ENCODE data around the gene FBXO34.
"Not testable (repeated sequence)": the region's sequence is repeated elsewhere in the genome, so short reads cannot be mapped to it uniquely, and the experiment has no call there.

Gene FBXO34

GRCh38 chr14:55336162-55336561 lies 64.9 kb downstream of the FBXO34 start:
- no peak for DNase-seq (ENCODE audit: extremely low spot score, insufficient read length, low read depth)
- no peak for FAIRE-seq

GRCh38 chr14:55336691-55337090 lies 65.5 kb downstream of the FBXO34 start:
- FAIRE-seq = no peak
- DNase-seq (ENCODE audit: extremely low spot score, insufficient read length, low read depth) = no peak

- FAIRE-seq (peak; percentile 79), DNase-seq (ENCODE audit: extremely low spot score, insufficient read length, low read depth) (no peak)
Measured at GRCh38 chr14:55339770-55340169, 68.5 kb downstream of the FBXO34 start.

- DNase-seq (ENCODE audit: extremely low spot score, insufficient read length, low read depth) (no peak), FAIRE-seq (no peak)
Measured at GRCh38 chr14:55340482-55340881, 69.3 kb downstream of the FBXO34 start.

GRCh38 chr14:55341781-55342180 lies 70.6 kb downstream of the FBXO34 start:
- DNase-seq (ENCODE audit: extremely low spot score, insufficient read length, low read depth) = no peak

GRCh38 chr14:55344582-55345163 lies 73.5 kb downstream of the FBXO34 start:
- not testable (repeated sequence) for DNase-seq (ENCODE audit: extremely low spot score, insufficient read length, low read depth); FAIRE-seq

More at GRCh38 chr14:55341781-55342180, 70.6 kb downstream of the FBXO34 start:
- FAIRE-seq = no peak

- FAIRE-seq (no peak), DNase-seq (ENCODE audit: extremely low spot score, insufficient read length, low read depth) (no peak)
Measured at GRCh38 chr14:55347040-55347439, 75.8 kb downstream of the FBXO34 start.

GRCh38 chr14:55347748-55348147 lies 76.5 kb downstream of the FBXO34 start:
- DNase-seq (ENCODE audit: extremely low spot score, insufficient read length, low read depth) = no peak
- FAIRE-seq = no peak

- no peak for DNase-seq (ENCODE audit: extremely low spot score, insufficient read length, low read depth)
- FAIRE-seq = peak; percentile 35
Measured at GRCh38 chr14:55348766-55349453, 77.7 kb downstream of the FBXO34 start.

GRCh38 chr14:55349565-55349964 lies 78.3 kb downstream of the FBXO34 start:
- DNase-seq (ENCODE audit: extremely low spot score, insufficient read length, low read depth) (no peak), FAIRE-seq (peak; percentile 65)

- DNase-seq (ENCODE audit: extremely low spot score, insufficient read length, low read depth) (no peak), FAIRE-seq (no peak)
Measured at GRCh38 chr14:55350461-55350860, 79.2 kb downstream of the FBXO34 start.

GRCh38 chr14:55351111-55351510 lies 79.9 kb downstream of the FBXO34 start:
- FAIRE-seq = no peak
- DNase-seq (ENCODE audit: extremely low spot score, insufficient read length, low read depth) = no peak

- no peak for DNase-seq (ENCODE audit: extremely low spot score, insufficient read length, low read depth)
- no peak for FAIRE-seq
Measured at GRCh38 chr14:55352201-55352600, 81.0 kb downstream of the FBXO34 start.

- FAIRE-seq (no peak), DNase-seq (ENCODE audit: extremely low spot score, insufficient read length, low read depth) (no peak)
Measured at GRCh38 chr14:55353686-55354467, 82.7 kb downstream of the FBXO34 start.

GRCh38 chr14:55354500-55354899 lies 83.3 kb downstream of the FBXO34 start:
- FAIRE-seq (peak; percentile 73), DNase-seq (ENCODE audit: extremely low spot score, insufficient read length, low read depth) (peak; percentile 50)

GRCh38 chr14:55355922-55356321 lies 84.7 kb downstream of the FBXO34 start:
- DNase-seq (ENCODE audit: extremely low spot score, insufficient read length, low read depth) = no peak
- no peak for FAIRE-seq

GRCh38 chr14:55356913-55357312 lies 85.7 kb downstream of the FBXO34 start:
- DNase-seq (ENCODE audit: extremely low spot score, insufficient read length, low read depth) = no peak
- no peak for FAIRE-seq

GRCh38 chr14:55359307-55359706 lies 88.1 kb downstream of the FBXO34 start:
- FAIRE-seq (no peak), DNase-seq (ENCODE audit: extremely low spot score, insufficient read length, low read depth) (no peak)

- no peak for FAIRE-seq
Measured at GRCh38 chr14:55361190-55361589, 90.0 kb downstream of the FBXO34 start.

GRCh38 chr14:55366271-55366670 lies 95.0 kb downstream of the FBXO34 start:
- FAIRE-seq = no peak
- DNase-seq (ENCODE audit: extremely low spot score, insufficient read length, low read depth) = no peak

More at GRCh38 chr14:55361190-55361589, 90.0 kb downstream of the FBXO34 start:
- DNase-seq (ENCODE audit: extremely low spot score, insufficient read length, low read depth) = no peak

- FAIRE-seq = no peak
- DNase-seq (ENCODE audit: extremely low spot score, insufficient read length, low read depth) = no peak
Measured at GRCh38 chr14:55370883-55371455, 99.7 kb downstream of the FBXO34 start.
